ENCODE results near the gene CCND3. TPM values are rescaled to one million over a fixed set of nuclear protein-coding genes. Genes with fewer than 3 reads are reported as not detected.

CCND3 gene
- total RNA-seq, 4 donors from 2014 or later, result 28.9 to 48.7 (median 44.7) TPM

DNA sequence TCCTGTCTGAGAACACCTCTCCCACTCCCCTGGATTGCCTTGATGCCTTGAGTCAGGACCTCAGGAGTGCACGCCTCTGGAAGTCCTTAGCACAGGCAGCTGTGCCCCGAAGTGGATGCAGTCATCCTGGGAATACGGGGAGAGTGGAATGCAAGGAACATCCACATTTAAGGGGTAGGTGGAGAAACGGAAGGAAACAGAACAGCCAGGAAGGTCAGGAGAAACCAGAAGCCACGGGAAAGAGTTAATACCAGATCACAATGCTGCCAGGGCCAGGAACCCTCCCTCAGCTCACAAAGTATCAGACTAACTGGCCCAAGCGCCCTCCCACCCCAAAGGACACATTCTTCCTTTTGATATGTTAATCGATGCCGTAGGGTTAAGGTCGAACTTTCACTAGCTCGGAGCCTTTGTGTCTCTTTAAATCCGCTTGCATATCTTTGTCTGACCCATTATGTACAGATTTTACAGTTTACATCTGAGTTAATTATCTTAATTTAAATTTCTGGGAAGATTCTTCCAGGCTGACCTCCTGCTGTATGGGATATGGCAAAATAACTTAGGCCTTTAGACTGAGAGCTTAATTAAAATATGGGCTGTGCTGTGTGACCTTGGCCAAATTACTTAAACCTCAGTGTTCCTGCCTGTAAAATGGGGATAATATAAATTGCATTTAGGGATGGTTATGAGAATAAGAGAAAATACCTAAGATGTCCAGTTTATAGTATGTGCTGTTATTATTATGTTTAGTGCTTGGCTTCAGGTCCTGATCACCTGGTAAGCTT, 24.0 kb upstream of the CCND3 start:
- no peak overlapping the region for H3K4me3 ChIP-seq
- no peak overlapping the region for H3K27ac ChIP-seq
- TF ChIP-seq, protein P1, sequence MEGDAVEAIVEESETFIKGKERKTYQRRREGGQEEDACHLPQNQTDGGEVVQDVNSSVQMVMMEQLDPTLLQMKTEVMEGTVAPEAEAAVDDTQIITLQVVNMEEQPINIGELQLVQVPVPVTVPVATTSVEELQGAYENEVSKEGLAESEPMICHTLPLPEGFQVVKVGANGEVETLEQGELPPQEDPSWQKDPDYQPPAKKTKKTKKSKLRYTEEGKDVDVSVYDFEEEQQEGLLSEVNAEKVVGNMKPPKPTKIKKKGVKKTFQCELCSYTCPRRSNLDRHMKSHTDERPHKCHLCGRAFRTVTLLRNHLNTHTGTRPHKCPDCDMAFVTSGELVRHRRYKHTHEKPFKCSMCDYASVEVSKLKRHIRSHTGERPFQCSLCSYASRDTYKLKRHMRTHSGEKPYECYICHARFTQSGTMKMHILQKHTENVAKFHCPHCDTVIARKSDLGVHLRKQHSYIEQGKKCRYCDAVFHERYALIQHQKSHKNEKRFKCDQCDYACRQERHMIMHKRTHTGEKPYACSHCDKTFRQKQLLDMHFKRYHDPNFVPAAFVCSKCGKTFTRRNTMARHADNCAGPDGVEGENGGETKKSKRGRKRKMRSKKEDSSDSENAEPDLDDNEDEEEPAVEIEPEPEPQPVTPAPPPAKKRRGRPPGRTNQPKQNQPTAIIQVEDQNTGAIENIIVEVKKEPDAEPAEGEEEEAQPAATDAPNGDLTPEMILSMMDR (IDR thresholded peaks at IDR 0.05 in 4 of 5, conservative IDR thresholded peaks at IDR 0.05 in 1 of 5), result no peak
- no peak for TF ChIP-seq POLR2A (IDR thresholded peaks at IDR 0.05)
- intact Hi-C loops (cut with DNase I; ENCODE audit: low total_unique reads), result no loop called here
- no peaks in the 10 kb centered on the region for H3K36me3 ChIP-seq
- H3K9me3 ChIP-seq, result no peaks in the 10 kb centered on the region
- peaks cover 0 to 3% of the 10 kb centered on the region in 2 donors for H3K4me1 ChIP-seq
- in situ Hi-C loops (cut with MboI; ENCODE audit: low sequenced_read_pairs in 4 of 4), result no loop called here
- no peak for DNase-seq
- no peaks in the 10 kb centered on the region for H3K27me3 ChIP-seq
- ATAC-seq, result no peak

DNA sequence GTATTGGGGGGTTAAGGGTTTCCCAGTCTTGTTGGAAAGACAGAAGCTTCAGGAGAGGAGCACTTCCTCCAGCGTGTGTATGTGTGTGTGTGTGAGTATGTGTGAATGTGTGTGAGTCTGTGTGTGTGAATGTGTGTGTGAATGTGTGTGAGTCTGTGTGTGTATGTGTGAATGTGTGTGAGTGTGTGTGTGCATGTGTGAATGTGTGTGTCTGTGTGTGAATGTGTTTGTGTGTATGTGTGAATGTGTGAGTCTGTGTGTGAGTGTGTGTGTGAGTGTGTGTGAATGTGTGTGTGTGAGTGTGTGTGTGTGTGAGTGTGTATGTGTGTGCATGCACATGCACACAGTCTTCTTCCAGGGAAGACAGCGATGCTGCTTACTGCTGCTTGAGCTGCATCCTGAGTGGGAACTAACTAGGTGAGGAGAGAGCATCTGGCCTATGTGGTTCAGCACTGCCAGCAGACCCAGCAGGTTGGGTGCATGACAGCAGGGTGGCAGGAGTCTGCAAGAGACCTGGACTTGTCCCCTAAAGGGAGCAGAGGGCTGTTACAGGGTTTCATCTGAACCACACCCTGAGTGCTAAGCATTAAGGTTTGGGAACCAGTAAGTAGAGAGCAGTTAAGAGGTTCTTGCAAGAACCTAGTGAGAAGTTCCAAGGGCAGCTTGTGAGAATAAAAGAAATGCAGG, 22.7 kb upstream of the CCND3 start:
- intact Hi-C loops (cut with DNase I; ENCODE audit: low total_unique reads), result no loop called here
- no peaks in the 10 kb centered on the region for H3K4me1 ChIP-seq
- no peaks in the 10 kb centered on the region for H3K36me3 ChIP-seq
- no peak overlapping the region for H3K27ac ChIP-seq
- in situ Hi-C loops (cut with MboI; ENCODE audit: low sequenced_read_pairs in 4 of 4), result no loop called here
- DNase-seq, result no peak
- H3K9me3 ChIP-seq, result no peaks in the 10 kb centered on the region
- TF ChIP-seq, protein P1 (IDR thresholded peaks at IDR 0.05 in 4 of 5, conservative IDR thresholded peaks at IDR 0.05 in 1 of 5), result no peak
- no peak for TF ChIP-seq POLR2A (IDR thresholded peaks at IDR 0.05)
- no peak overlapping the region for H3K4me3 ChIP-seq
- no peak for ATAC-seq
- H3K27me3 ChIP-seq, result no peaks in the 10 kb centered on the region

DNA sequence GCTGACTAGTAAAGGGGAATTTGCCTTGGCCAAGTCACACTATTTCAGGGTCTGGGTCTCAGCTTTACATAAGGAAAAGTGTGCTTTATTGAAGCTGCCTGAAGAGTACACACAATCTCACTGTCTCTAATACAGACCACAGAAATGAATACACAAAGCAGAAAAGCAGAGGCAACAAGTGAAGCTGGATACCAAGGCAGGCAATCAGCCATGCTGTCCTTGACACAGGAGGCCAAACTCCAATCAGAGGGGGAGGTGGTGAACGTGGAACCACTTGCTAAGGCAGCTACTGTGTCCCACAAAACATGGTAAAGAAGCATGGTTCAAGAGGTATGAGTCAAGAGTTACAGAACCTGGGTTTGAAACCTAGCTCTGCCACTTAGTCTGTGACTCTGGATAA, 21.8 kb upstream of the CCND3 start:
- DNase-seq (no peak), ATAC-seq (no peak)
- Histone ChIP-seq H3K36me3 (no peaks in the 10 kb centered on the region), H3K27ac (no peak overlapping the region), H3K4me1 (no peaks in the 10 kb centered on the region), H3K4me3 (no peak overlapping the region), H3K27me3 (no peaks in the 10 kb centered on the region), H3K9me3 (no peaks in the 10 kb centered on the region)
- intact Hi-C loops (cut with DNase I; ENCODE audit: low total_unique reads), result no loop called here
- in situ Hi-C loops (cut with MboI; ENCODE audit: low sequenced_read_pairs in 4 of 4), result no loop called here
- TF ChIP-seq POLR2A (IDR thresholded peaks at IDR 0.05), result no peak
- TF ChIP-seq, protein P1 (IDR thresholded peaks at IDR 0.05 in 4 of 5, conservative IDR thresholded peaks at IDR 0.05 in 1 of 5), result no peak

DNA sequence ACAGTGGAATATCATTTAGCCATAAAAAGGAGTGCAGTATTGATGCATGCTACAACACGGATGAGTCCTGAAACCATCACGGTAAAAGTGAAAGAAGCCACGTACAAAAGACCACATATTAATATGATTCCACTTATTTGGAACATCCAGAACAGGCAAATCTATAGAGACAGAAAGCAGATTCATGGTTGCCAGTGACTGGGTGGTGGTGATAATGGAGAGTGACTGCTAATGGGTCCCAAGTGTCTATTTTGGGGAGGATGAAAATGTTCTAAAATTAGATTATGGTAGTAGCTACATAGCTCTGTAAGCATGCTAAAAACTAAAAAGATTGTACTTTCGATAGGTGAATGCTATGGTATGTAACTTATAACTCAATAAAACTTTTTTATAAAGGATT, 18.4 kb upstream of the CCND3 start:
- H3K36me3 ChIP-seq, result no peaks in the 10 kb centered on the region
- ATAC-seq (no peak), DNase-seq (no peak)
- no peak overlapping the region for H3K4me3 ChIP-seq
- H3K27ac ChIP-seq, result no peak overlapping the region
- TF ChIP-seq, protein P1 (IDR thresholded peaks at IDR 0.05 in 4 of 5, conservative IDR thresholded peaks at IDR 0.05 in 1 of 5), result no peak
- TF ChIP-seq POLR2A (IDR thresholded peaks at IDR 0.05), result no peak
- in situ Hi-C loops (cut with MboI; ENCODE audit: low sequenced_read_pairs in 4 of 4) (no loop called here), intact Hi-C loops (cut with DNase I; ENCODE audit: low total_unique reads) (no loop called here)
- no peaks in the 10 kb centered on the region for H3K9me3 ChIP-seq
- no peaks in the 10 kb centered on the region for H3K27me3 ChIP-seq
- no peaks in the 10 kb centered on the region for H3K4me1 ChIP-seq
